Body of pancreas (tissue), 4 donors: Measurements from ENCODE around the gene WNT11.
A peak's percentile ranks its signal among the peaks of the same experiment; 100 is the strongest.

Source experiments
- POLR2A ChIP-seq, 3 donors: fragments of 450-650 bp; IDR thresholded peaks; one replicate each; pipeline ENCODE4 v1.6.1; 2016; ENCODE audit warnings: antibody characterized with exemption in 3 of 3, mild to moderate bottlenecking in 2 of 3
- TF ChIP-seq, protein P1 (sequence below), 7 experiments: fragments of 450-650 bp in 4 of 7; fragments of 200-600 bp in 3 of 7; sonication (generic) in 3 of 7; IDR thresholded peaks; one replicate each; pipeline ENCODE4 v1.5.1; 2016 to 2019; ENCODE audit warnings: antibody characterized with exemption in 7 of 7

GRCh38 chr11:76234416-76235232, 28.3 kb upstream of the WNT11 start:
- TF ChIP-seq, protein P1, sequence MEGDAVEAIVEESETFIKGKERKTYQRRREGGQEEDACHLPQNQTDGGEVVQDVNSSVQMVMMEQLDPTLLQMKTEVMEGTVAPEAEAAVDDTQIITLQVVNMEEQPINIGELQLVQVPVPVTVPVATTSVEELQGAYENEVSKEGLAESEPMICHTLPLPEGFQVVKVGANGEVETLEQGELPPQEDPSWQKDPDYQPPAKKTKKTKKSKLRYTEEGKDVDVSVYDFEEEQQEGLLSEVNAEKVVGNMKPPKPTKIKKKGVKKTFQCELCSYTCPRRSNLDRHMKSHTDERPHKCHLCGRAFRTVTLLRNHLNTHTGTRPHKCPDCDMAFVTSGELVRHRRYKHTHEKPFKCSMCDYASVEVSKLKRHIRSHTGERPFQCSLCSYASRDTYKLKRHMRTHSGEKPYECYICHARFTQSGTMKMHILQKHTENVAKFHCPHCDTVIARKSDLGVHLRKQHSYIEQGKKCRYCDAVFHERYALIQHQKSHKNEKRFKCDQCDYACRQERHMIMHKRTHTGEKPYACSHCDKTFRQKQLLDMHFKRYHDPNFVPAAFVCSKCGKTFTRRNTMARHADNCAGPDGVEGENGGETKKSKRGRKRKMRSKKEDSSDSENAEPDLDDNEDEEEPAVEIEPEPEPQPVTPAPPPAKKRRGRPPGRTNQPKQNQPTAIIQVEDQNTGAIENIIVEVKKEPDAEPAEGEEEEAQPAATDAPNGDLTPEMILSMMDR (IDR thresholded peaks at IDR 0.05): peak in 2 of 7 experiments; percentile 12 to 15
- TF ChIP-seq POLR2A (IDR thresholded peaks at IDR 0.05): no peak
